GM19043 (cell line): ENCODE data around the gene PLK5.

Source experiments
- ATAC-seq: cut with Tn5 transposase; IDR thresholded peaks from one replicate; pipeline ENCODE4 v1.9.1; 2021; ENCODE audit warnings: low read depth; ENCODE audit not compliant: unreplicated experiment

PLK5 gene

GRCh38 chr19:1574354-1575136 is 50.7 kb downstream of the PLK5 start:
- ATAC-seq: no peak

GRCh38 chr19:1575323-1576241 is 51.7 kb downstream of the PLK5 start:
- no peak for ATAC-seq

GRCh38 chr19:1576242-1577089 is 52.6 kb downstream of the PLK5 start:
- ATAC-seq: no peak

- ATAC-seq: no peak
These were observed 53.4 kb downstream of the PLK5 start for GRCh38 chr19:1577090-1577928.

- ATAC-seq: no peak
These were observed 54.2 kb downstream of the PLK5 start for GRCh38 chr19:1577929-1578618.

- ATAC-seq: no peak
These were observed 55.3 kb downstream of the PLK5 start for GRCh38 chr19:1579222-1579621.

GRCh38 chr19:1580382-1580781 is 56.5 kb downstream of the PLK5 start:
- ATAC-seq: no peak

- no peak for ATAC-seq
These were observed 57.1 kb downstream of the PLK5 start for GRCh38 chr19:1580957-1581356.

GRCh38 chr19:1582201-1582600 is 58.3 kb downstream of the PLK5 start:
- no peak for ATAC-seq

GRCh38 chr19:1584500-1585242 is 60.8 kb downstream of the PLK5 start:
- ATAC-seq: no peak

- ATAC-seq: no peak
These were observed 61.3 kb downstream of the PLK5 start for GRCh38 chr19:1585243-1585580.
